HepG2 (cell line): ENCODE results near the gene MTMR6. TPM values are rescaled to one million over a fixed set of nuclear protein-coding genes. Genes with fewer than 3 reads are reported as not detected.
"Not testable (repeated sequence)": the region's sequence is repeated elsewhere in the genome, so short reads cannot be mapped to it uniquely, and the experiment has no call there.

Experiments
- ATAC-seq: fragments of 200-7000 bp; cut with Tn5 transposase; 3 replicates; pipeline ENCODE4 v1.9.1; 2020; ENCODE audit warnings: mild to moderate bottlenecking, moderate library complexity
- BruUV-seq: library from RNA; stranded (reverse); fragments of 400-500 nt; replicated peaks from 2 replicates; lab custom pipeline; 2021; lab: Mats Ljungman, UMichigan
- CTCF ChIA-PET: fragments of 300-600 bp; formaldehyde crosslinking; extraction: SDS; loops from one replicate; lab custom pipeline; 2021; ENCODE audit warnings: low total read pairs, inconsistent platforms, low intra/inter-chr PET ratio; lab: Yijun Ruan, JAX
- POLR2A ChIA-PET: fragments of 350-600 bp; sonication (Branson Sonifier 250); formaldehyde crosslinking; loops from one replicate; lab custom pipeline; 2020; ENCODE audit warnings: antibody characterized with exemption, inconsistent platforms; lab: Yijun Ruan, JAX
- DNase-seq: peaks from one replicate; pipeline ENCODE4 v3.0.0-alpha.2; 2015; ENCODE audit warnings: low spot score
- FAIRE-seq: peaks from 3 replicates; lab custom pipeline; 2011; peaks lifted over from hg19 to GRCh38; lab: Jason Lieb, UNC
- H2AFZ ChIP-seq: one replicate; pipeline ENCODE4 v1.6.1; 2011; ENCODE audit warnings: low read length, inconsistent platforms
- H3K27ac ChIP-seq: fragments of 300-600 bp; 3 replicates; pipeline ENCODE4 v1.8.0; 2011; ENCODE audit warnings: mixed run types, mild to moderate bottlenecking, mixed read lengths, low read length, inconsistent platforms; ENCODE audit not compliant: insufficient read depth; ENCODE audit errors: extremely low read length
- H3K27me3 ChIP-seq, 2 experiments: fragments of 200-600 bp in 1 of 2; 2 replicates in 1 of 2; 3 replicates in 1 of 2; pipeline versions ENCODE4 v1.6.0 to v1.8.0; 2011; ENCODE audit warnings: low read length in 2 of 2, mild to moderate bottlenecking in 2 of 2, moderate library complexity in 2 of 2, inconsistent platforms in 1 of 2; ENCODE audit not compliant: insufficient read depth in 2 of 2, control insufficient read depth in 1 of 2
- H3K36me3 ChIP-seq, 2 experiments: fragments of 200-600 bp in 1 of 2; replicated peaks in 1 of 2; 2 replicates in 1 of 2; 3 replicates in 1 of 2; pipeline versions ENCODE4 v1.5.1 to v1.8.0; 2011; ENCODE audit warnings: low read length in 2 of 2, inconsistent platforms in 1 of 2; ENCODE audit not compliant: insufficient read depth in 2 of 2, control insufficient read depth in 1 of 2
- H3K4me1 ChIP-seq: 2 replicates; pipeline ENCODE4 v1.5.1; 2012; ENCODE audit warnings: low read length, inconsistent platforms; ENCODE audit not compliant: insufficient read depth
- H3K4me2 ChIP-seq: 2 replicates; pipeline ENCODE4 v1.6.0; 2011; ENCODE audit warnings: low read depth, low read length, inconsistent platforms
- H3K4me3 ChIP-seq, 3 experiments: fragments of 200-600 bp in 1 of 3; sonication (generic), shearing (Covaris generic) in 1 of 3; replicated peaks in 1 of 3; 2 replicates each; pipeline ENCODE4 v1.5.1; 2011 to 2016; ENCODE audit warnings: low read length in 3 of 3, inconsistent platforms in 2 of 3, low read depth in 2 of 3, mild to moderate bottlenecking in 2 of 3, control low read depth in 1 of 3, mixed read lengths in 1 of 3; ENCODE audit not compliant: insufficient read depth in 1 of 3
- H3K79me2 ChIP-seq: one replicate; pipeline ENCODE4 v1.6.1; 2011; ENCODE audit warnings: low read length, inconsistent platforms; ENCODE audit not compliant: insufficient read depth
- H3K9ac ChIP-seq: 2 replicates; pipeline ENCODE4 v1.6.0; 2011; ENCODE audit warnings: mild to moderate bottlenecking, low read depth, low read length, inconsistent platforms; ENCODE audit not compliant: insufficient read depth
- H3K9me3 ChIP-seq: 2 replicates; pipeline ENCODE4 v1.5.1; 2012; ENCODE audit warnings: mild to moderate bottlenecking, low read length
- H4K20me1 ChIP-seq: 2 replicates; pipeline ENCODE4 v1.6.0; 2011; ENCODE audit warnings: inconsistent platforms, mild to moderate bottlenecking, low read length, moderate library complexity; ENCODE audit not compliant: insufficient read depth
- AKAP8 ChIP-seq: sonication (generic); formaldehyde crosslinking; IDR thresholded peaks from 2 replicates; pipeline ENCODE4 v1.5.1; 2020; ENCODE audit warnings: mild to moderate bottlenecking, missing genetic modification reagents
- BCL3 ChIP-seq: sonication (generic); formaldehyde crosslinking; IDR thresholded peaks from 2 replicates; pipeline ENCODE4 v1.5.1; 2020; ENCODE audit warnings: mild to moderate bottlenecking, missing genetic modification reagents, moderate library complexity
- DNMT3B ChIP-seq: conservative IDR thresholded peaks from 2 replicates; pipeline ENCODE4 v1.6.1; 2016; ENCODE audit warnings: missing biosample characterization, control low read depth
- EHMT2 ChIP-seq: fragments of 200-600 bp; sonication (generic); IDR thresholded peaks from 2 replicates; pipeline ENCODE4 v1.7.0; 2017; ENCODE audit warnings: antibody characterized with exemption, low read depth, low read length, borderline replicate concordance
- MTA3 ChIP-seq: sonication (generic); formaldehyde crosslinking; IDR thresholded peaks from 2 replicates; pipeline ENCODE4 v1.4.0; 2020; ENCODE audit warnings: missing genetic modification reagents
- MYC ChIP-seq: sonication (generic); formaldehyde crosslinking; IDR thresholded peaks from 2 replicates; pipeline ENCODE4 v1.9.0; 2021; ENCODE audit warnings: missing genetic modification reagents, borderline replicate concordance
- NR2F1 ChIP-seq, 2 experiments: fragments of 450-650 bp in 1 of 2; formaldehyde crosslinking in 1 of 2; IDR thresholded peaks; 2 replicates each; pipeline versions ENCODE4 v1.5.0 to v1.6.1; 2016 to 2020; ENCODE audit warnings: mild to moderate bottlenecking in 1 of 2, missing compliant biosample characterization in 1 of 2, missing genetic modification reagents in 1 of 2, moderate library complexity in 1 of 2
- ONECUT2 ChIP-seq: sonication (generic); formaldehyde crosslinking; IDR thresholded peaks from 2 replicates; pipeline ENCODE4 v1.4.0; 2020; ENCODE audit warnings: missing genetic modification reagents
- RFX5 ChIP-seq: IDR thresholded peaks from 2 replicates; pipeline ENCODE4 v1.6.1; 2011; ENCODE audit warnings: low read depth, low read length, improper control_type of control experiment
- SAFB2 ChIP-seq: sonication (generic); formaldehyde crosslinking; IDR thresholded peaks from 2 replicates; pipeline ENCODE4 v1.5.1; 2020; ENCODE audit warnings: missing genetic modification reagents, low read depth, mild to moderate bottlenecking, borderline replicate concordance
- SSRP1 ChIP-seq: IDR thresholded peaks from 2 replicates; pipeline ENCODE4 v1.6.1; 2016; ENCODE audit warnings: control low read depth
- THAP8 ChIP-seq: sonication (generic); formaldehyde crosslinking; IDR thresholded peaks from 2 replicates; pipeline ENCODE4 v1.5.1; 2020; ENCODE audit warnings: missing genetic modification reagents, mild to moderate bottlenecking, borderline replicate concordance
- ZBTB14 ChIP-seq: sonication (generic); formaldehyde crosslinking; IDR thresholded peaks from 2 replicates; pipeline ENCODE4 v1.4.0; 2020; ENCODE audit warnings: missing genetic modification reagents
- ZBTB7A ChIP-seq: sonication (generic); formaldehyde crosslinking; IDR thresholded peaks from 2 replicates; pipeline ENCODE4 v1.8.0; 2022; ENCODE audit warnings: mild to moderate bottlenecking, missing genetic modification reagents
- ZFP41 ChIP-seq: sonication (generic); formaldehyde crosslinking; IDR thresholded peaks from 2 replicates; pipeline ENCODE4 v1.4.0; 2020; ENCODE audit warnings: mild to moderate bottlenecking, missing genetic modification reagents, borderline replicate concordance
- ZNF335 ChIP-seq: sonication (generic); formaldehyde crosslinking; IDR thresholded peaks from 2 replicates; pipeline ENCODE4 v1.4.0; 2020; ENCODE audit warnings: missing genetic modification reagents
- ZNF670 ChIP-seq: sonication (generic); formaldehyde crosslinking; IDR thresholded peaks from 2 replicates; pipeline ENCODE4 v1.8.0; 2022; ENCODE audit warnings: mild to moderate bottlenecking, missing genetic modification reagents, borderline replicate concordance
- ZNF792 ChIP-seq: IDR thresholded peaks from 2 replicates; pipeline ENCODE4 v1.6.1; 2016
- WGBS: methylation state at CpG from one replicate; pipeline ENCODE4 v1.1.6; 2017; ENCODE audit warnings: low lambda C conversion rate; 5-methylcytosine and 5-hydroxymethylcytosine counted together
- in situ Hi-C: cut with HindIII; loops from 2 replicates; pipeline ENCODE4 v1.10.0; 2017; ENCODE audit warnings: low pct_unique_long_range_greater_than_20kb; ENCODE audit not compliant: extremely low pct_ligation_motif_present
- intact Hi-C: fragments of 100-400 bp; cut with micrococcal nuclease; formaldehyde crosslinking; loops from one replicate; pipeline ENCODE4 v1.10.0; 2022; ENCODE audit not compliant: unreplicated experiment
- polyA plus RNA-seq, 8 experiments: library from polyadenylated mRNA; depleted of rRNA in 3 of 8; stranded (reverse) in 7 of 8; unstranded in 1 of 8; fragments of >200 nt; fragmentation: Illumina TruSeq in 4 of 8; extraction: Trizol in 4 of 8; gene quantifications; 2 replicates each; pipeline versions ENCODE4 v1.2.1 to v1.2.3, GENCODE V29; 2011 to 2016; ENCODE audit warnings: low read depth in 4 of 8, missing spikeins in 1 of 8, mixed read lengths in 1 of 8; ENCODE audit not compliant: insufficient read depth in 1 of 8
- total RNA-seq, 5 experiments: library from RNA; depleted of rRNA; stranded (reverse); fragments of >200 nt; fragmentation: Illumina TruSeq; extraction: Trizol; gene quantifications; 2 replicates each; pipeline ENCODE4 v1.2.3, GENCODE V29; 2016; ENCODE audit warnings: low read depth in 1 of 5

Gene MTMR6
- total and polyA plus RNA-seq, 2 of the 13 experiments (the other 11 are each of a cell fraction or from before 2014, with no cell fraction given), result 3.4 to 7.8 TPM

- BruUV-seq, H3K4me1 ChIP-seq, H3K4me3 ChIP-seq, intact Hi-C loops, H3K79me2 ChIP-seq, H2AFZ ChIP-seq, in situ Hi-C loops, H4K20me1 ChIP-seq, POLR2A ChIA-PET, FAIRE-seq, H3K9ac ChIP-seq, H3K9me3 ChIP-seq, H3K27ac ChIP-seq, H3K27me3 ChIP-seq, H3K4me2 ChIP-seq, CTCF ChIA-PET, DNase-seq, ATAC-seq: not testable (repeated sequence)
- H3K36me3 ChIP-seq, result peaks cover 9 to 67% of the 10 kb centered on the region in 2 experiments
- WGBS, result 93% methylated on average over 4 of the region's 4 CpGs
Measured at GRCh38 chr13:25318946-25319345, 31.7 kb upstream of the MTMR6 start.

GRCh38 chr13:25310891-25311290 is 23.6 kb upstream of the MTMR6 start:
- no peak overlapping the region for H2AFZ ChIP-seq
- H3K4me2 ChIP-seq, result no peak overlapping the region
- DNase-seq (no peak), FAIRE-seq (no peak), ATAC-seq (no peak)
- in situ Hi-C loops, result no loop called here
- H4K20me1 ChIP-seq, result no peaks in the 10 kb centered on the region
- H3K27me3 ChIP-seq, result no peaks in the 10 kb centered on the region
- 98% methylated on average over 3 of the region's 3 CpGs for WGBS
- ChIA-PET POLR2A (no interaction called here), CTCF (no interaction called here)
- no TSS peak for BruUV-seq
- H3K79me2 ChIP-seq, result peaks cover 16% of the 10 kb centered on the region
- H3K9ac ChIP-seq, result no peak overlapping the region
- H3K4me3 ChIP-seq, result no peak overlapping the region
- H3K4me1 ChIP-seq, result peaks cover 15% of the 10 kb centered on the region
- peaks cover 13 to 59% of the 10 kb centered on the region in 2 experiments; a peak in 4 of 5 replicates for H3K36me3 ChIP-seq
- no peak overlapping the region for H3K27ac ChIP-seq
- no peaks in the 10 kb centered on the region for H3K9me3 ChIP-seq
- intact Hi-C loops, result no loop called here
- TF ChIP-seq ZBTB7A, result no peak
- TF ChIP-seq ZBTB14, result no peak
- TF ChIP-seq ZNF792 (CRISPR knock-in tag), result no peak
- no peak for TF ChIP-seq ONECUT2
- TF ChIP-seq ZFP41 (CRISPR knock-in tag), result no peak
- TF ChIP-seq BCL3 (CRISPR knock-in tag), result no peak
- no peak for TF ChIP-seq THAP8
- TF ChIP-seq EHMT2, result no peak
- no peak for TF ChIP-seq MYC (CRISPR knock-in tag)
- no peak for TF ChIP-seq ZNF670
- no peak for TF ChIP-seq ZNF335
- no peak for TF ChIP-seq SAFB2 (CRISPR knock-in tag)
- no peak for TF ChIP-seq MTA3
- no peak for TF ChIP-seq NR2F1 (CRISPR knock-in tag; IDR thresholded peaks at IDR 0.05)
- TF ChIP-seq SSRP1 (CRISPR knock-in tag), result no peak
- no peak for TF ChIP-seq RFX5
- TF ChIP-seq AKAP8 (CRISPR knock-in tag), result no peak
- TF ChIP-seq DNMT3B (CRISPR knock-in tag), result no peak
